Activated CD4-positive, alpha-beta T cell treated with anti-CD3 and anti-CD28 coated beads, Interleukin-2, amount 50 U/mL, for 48 hours (primary cell): ENCODE results near the gene BRD4.

Experiments used
- DNase-seq, 2 experiments: peaks; one replicate each; pipeline ENCODE4 v3.0.0-alpha.2; 2020

The BRD4 gene

DNA sequence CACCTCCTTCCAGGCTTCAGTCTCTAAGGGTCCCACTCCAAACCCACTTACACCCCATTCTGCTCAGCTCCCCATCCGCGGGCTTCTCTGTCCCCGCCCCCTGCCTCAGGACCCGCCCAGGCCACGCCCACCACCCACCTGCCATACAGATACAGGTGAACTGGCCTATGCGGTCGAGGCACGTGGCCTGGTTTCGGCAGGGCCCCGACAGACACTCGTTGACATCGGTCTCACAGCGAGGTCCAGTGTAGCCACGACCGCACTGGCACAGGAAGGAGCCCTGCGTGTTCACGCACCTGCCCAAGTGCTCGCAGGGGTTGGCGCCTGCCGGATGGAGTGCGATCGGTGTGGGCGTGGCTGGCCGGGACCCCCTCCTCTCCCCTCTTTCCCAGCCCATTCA, 143.5 kb downstream of the BRD4 start:
- no peak for DNase-seq

DNA sequence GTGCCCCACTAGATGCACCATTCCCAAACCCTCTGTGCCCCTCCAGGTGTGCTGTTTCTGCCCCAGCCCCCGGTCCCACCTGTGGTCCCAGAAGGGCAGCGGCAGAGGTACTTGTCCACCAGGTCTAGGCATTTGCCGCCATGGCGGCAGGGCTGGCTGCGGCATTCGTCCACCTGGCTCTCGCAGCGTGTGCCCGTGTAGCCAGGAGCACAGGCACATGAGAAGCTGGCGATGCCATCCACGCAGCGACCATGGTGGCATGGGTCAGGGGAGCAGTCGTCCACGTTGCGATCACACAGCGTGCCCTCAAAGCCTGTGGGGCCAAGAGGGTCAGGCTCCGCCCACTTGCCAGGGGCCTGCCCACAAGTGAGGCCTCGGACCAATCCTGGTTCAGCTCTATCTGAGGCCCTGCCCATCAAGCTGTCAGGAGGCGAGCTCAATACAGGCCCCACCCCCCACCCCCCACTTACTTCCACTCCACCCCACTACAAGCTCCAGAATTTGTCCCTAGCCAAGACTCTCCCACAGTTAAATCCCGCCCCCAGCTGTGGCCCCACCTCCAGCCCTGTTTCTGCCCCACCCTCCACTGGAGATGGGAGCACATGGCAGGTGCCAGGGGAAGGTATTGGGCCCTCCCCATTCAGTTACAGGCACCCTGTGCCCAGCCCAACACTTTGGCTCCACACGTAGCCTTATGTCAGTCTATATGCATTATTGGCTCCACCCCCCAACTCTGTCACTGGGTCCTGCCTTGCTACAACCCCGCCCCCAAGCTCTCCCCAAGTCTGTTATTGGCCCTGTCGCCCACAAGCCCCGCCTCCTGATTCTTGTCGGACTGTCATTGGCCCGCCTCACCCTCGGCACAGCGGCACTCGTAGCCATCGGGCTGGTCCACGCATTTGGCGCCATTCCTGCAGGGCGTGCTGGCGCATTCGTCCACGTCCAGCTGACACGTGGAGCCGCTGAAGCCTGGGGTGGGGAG, 145.0 kb downstream of the BRD4 start:
- DNase-seq = no peak
